Adrenal gland (tissue), 12 donors: ENCODE measurements around the gene TBC1D22A. TPM values are rescaled to one million over a fixed set of nuclear protein-coding genes. Genes with fewer than 3 reads are reported as not detected.

Experiments
- DNase-seq, 7 donors: peaks; one replicate each; pipeline ENCODE4 v3.0.0-alpha.2; 2019 to 2020
- H3K27ac ChIP-seq, 5 donors: fragments of 200-600 bp; sonication (generic) in 4 of 5; 1 replicate in 3 of 5; 2 replicates in 2 of 5; pipeline versions ENCODE4 v1.5.1 to v1.8.0; 2016 to 2020; ENCODE audit warnings: mild to moderate bottlenecking in 1 of 5
- H3K27me3 ChIP-seq: fragments of 200-600 bp; 2 replicates; pipeline ENCODE4 v1.8.0; 2021
- H3K36me3 ChIP-seq, 2 donors: fragments of 200-600 bp; replicated peaks in 1 of 2; 1 replicate in 1 of 2; 2 replicates in 1 of 2; pipeline versions ENCODE4 v1.5.1 to v1.8.0; 2018 to 2022
- H3K4me1 ChIP-seq, 2 donors: fragments of 200-600 bp; replicated peaks in 1 of 2; 1 replicate in 1 of 2; 2 replicates in 1 of 2; pipeline versions ENCODE4 v1.5.1 to v1.8.0; 2018 to 2021
- H3K4me3 ChIP-seq, 4 donors: fragments of 200-600 bp; sonication (generic) in 3 of 4; one replicate each; pipeline ENCODE4 v1.5.1; 2016 to 2018
- H3K9me3 ChIP-seq, 3 donors: fragments of 200-600 bp; sonication (generic) in 1 of 3; replicated peaks in 1 of 3; 1 replicate in 2 of 3; 2 replicates in 1 of 3; pipeline versions ENCODE4 v1.5.1 to v1.8.0; 2016 to 2021
- CTCF ChIP-seq, 6 experiments: fragments of 450-650 bp in 4 of 6; fragments of 200-600 bp in 2 of 6; sonication (generic) in 1 of 6; IDR thresholded peaks; 1 replicate in 5 of 6; 2 replicates in 1 of 6; pipeline versions ENCODE4 v1.5.1 to v1.8.0; 2016 to 2021; ENCODE audit warnings: antibody characterized with exemption in 6 of 6, mild to moderate bottlenecking in 2 of 6, moderate library complexity in 1 of 6
- POLR2A ChIP-seq, 2 donors: fragments of 450-650 bp; IDR thresholded peaks; one replicate each; pipeline ENCODE4 v1.6.1; 2017; ENCODE audit warnings: antibody characterized with exemption in 2 of 2, mild to moderate bottlenecking in 2 of 2, moderate library complexity in 1 of 2
- WGBS, 4 donors: extraction: QIAGEN DNeasy Blood & Tissue Kit in 2 of 4; methylation state at CpG; one replicate each; pipeline versions ENCODE4 v1.1.5 to v1.1.7; 2013 to 2017; 5-methylcytosine and 5-hydroxymethylcytosine counted together
- intact Hi-C, 2 donors: fragments of 100-400 bp; cut with DNase I; formaldehyde crosslinking; loops; one replicate each; pipeline versions ENCODE4 v1.14.1 to v1.15.0; 2022 to 2023
- polyA plus RNA-seq, 3 donors: library from polyadenylated mRNA; stranded (reverse); fragments of 200-250 nt in 2 of 3; fragments of 350-450 nt in 1 of 3; fragmentation: Illumina TruSeq in 1 of 3; extraction: RNeasy Lipid Tissue Mini Kit (QIAGEN cat#74804) in 1 of 3; gene quantifications; one replicate each; pipeline ENCODE4 v1.2.3, GENCODE V29; 2013 to 2014
- total RNA-seq, 9 donors: library from RNA; depleted of rRNA in 4 of 9; stranded (reverse); fragments of >200 nt in 4 of 9; fragments of 120-200 nt in 1 of 9; fragmentation: NEBNext Ultra II Directional in 1 of 9; extraction: Animal tissue kit (Norgen Biotek cat#: 25700) in 1 of 9; gene quantifications; one replicate each; pipeline versions ENCODE4 v1.1.0 to v1.2.4, GENCODE V29; 2013 to 2023
- donor health status: healthy with polysubstance abuse.
- donor health status: Bipolar disorder and iron deficiency.
- donor health status: DM: yes; HTN: yes; CAD: no.
- donor health status: DM: no; HTN: no; CAD: no.
- donor health status: DM: no; HTN: no; CAD: no.
- donor health status: DM: yes; HTN: yes; CAD: no.

TBC1D22A gene
- total and polyA plus RNA-seq, 12 donors = 11.5 to 44.2 (median 28.1) TPM

GRCh38 chr22:46742576-46743221 is 19.8 kb upstream of the TBC1D22A start:
- no peaks in the 10 kb centered on the region for H3K36me3 ChIP-seq
- DNase-seq = no peak
- no peak overlapping the region for H3K4me3 ChIP-seq
- no peak overlapping the region for H3K27ac ChIP-seq
- H3K4me1 ChIP-seq = peaks cover 11 to 12% of the 10 kb centered on the region in 2 donors
- no peaks in the 10 kb centered on the region for H3K27me3 ChIP-seq
- WGBS, 4 donors = 57 to 83% (median 77%) methylated on average over 4 to 6 of the region's 6 CpGs
- no peak for TF ChIP-seq CTCF (IDR thresholded peaks at IDR 0.05)
- no peak for TF ChIP-seq POLR2A (IDR thresholded peaks at IDR 0.05)
- H3K9me3 ChIP-seq = no peaks in the 10 kb centered on the region
- intact Hi-C loops = no loop called here

- Histone ChIP-seq H3K27ac (no peak overlapping the region), H3K9me3 (no peaks in the 10 kb centered on the region), H3K36me3 (no peaks in the 10 kb centered on the region), H3K27me3 (no peaks in the 10 kb centered on the region), H3K4me3 (no peak overlapping the region), H3K4me1 (peaks cover 0 to 7% of the 10 kb centered on the region in 2 donors)
- TF ChIP-seq CTCF (IDR thresholded peaks at IDR 0.05) (no peak), POLR2A (IDR thresholded peaks at IDR 0.05) (no peak)
- 82 to 91% (median 87%) methylated on average over 6 of the region's 6 CpGs for WGBS, 4 donors
- intact Hi-C loops = no loop called here
- no peak for DNase-seq
Measured at GRCh38 chr22:46744581-46744980, 17.9 kb upstream of the TBC1D22A start.

GRCh38 chr22:46746192-46746591 is 16.3 kb upstream of the TBC1D22A start:
- no peak for DNase-seq
- Histone ChIP-seq H3K27ac (no peak overlapping the region), H3K9me3 (no peaks in the 10 kb centered on the region), H3K4me3 (no peak overlapping the region), H3K27me3 (no peaks in the 10 kb centered on the region), H3K36me3 (no peaks in the 10 kb centered on the region), H3K4me1 (peaks cover 3 to 14% of the 10 kb centered on the region in 2 donors)
- intact Hi-C loops = no loop called here
- WGBS, 4 donors = 62 to 74% (median 64%) methylated on average over 5 of the region's 5 CpGs
- no peak for TF ChIP-seq CTCF (IDR thresholded peaks at IDR 0.05)
- TF ChIP-seq POLR2A (IDR thresholded peaks at IDR 0.05) = no peak

- Histone ChIP-seq H3K4me1 (peaks cover 5 to 17% of the 10 kb centered on the region in 2 donors), H3K4me3 (no peak overlapping the region), H3K36me3 (no peaks in the 10 kb centered on the region), H3K27ac (no peak overlapping the region), H3K27me3 (no peaks in the 10 kb centered on the region), H3K9me3 (no peaks in the 10 kb centered on the region)
- intact Hi-C loops = no loop called here
- WGBS, 4 donors = 73 to 83% (median 79%) methylated on average over 8 to 11 of the region's 11 CpGs
- TF ChIP-seq POLR2A (IDR thresholded peaks at IDR 0.05) (no peak), CTCF (IDR thresholded peaks at IDR 0.05) (no peak)
- no peak for DNase-seq
Measured at GRCh38 chr22:46746620-46747019, 15.8 kb upstream of the TBC1D22A start.
